GM12878 (cell line): Measurements from ENCODE around the gene SUGP1. TPM values are rescaled to one million over a fixed set of nuclear protein-coding genes. Genes with fewer than 3 reads are reported as not detected.
A peak's percentile ranks its signal among the peaks of the same experiment; 100 is the strongest.

Experiments used
- ATAC-seq: fragments of 200-7000 bp; cut with Tn5 transposase; 3 replicates; pipeline ENCODE4 v1.9.1; 2020; ENCODE audit warnings: mild to moderate bottlenecking, moderate library complexity
- BruUV-seq: library from RNA; stranded (reverse); fragments of 400-500 nt; replicated peaks from 2 replicates; lab custom pipeline; 2021; lab: Mats Ljungman, UMichigan
- CTCF ChIA-PET: fragments of 300-600 bp; sonication (Branson Sonifier 250); formaldehyde crosslinking; extraction: SDS; loops from one replicate; lab custom pipeline; 2021; ENCODE audit warnings: inconsistent platforms; lab: Yijun Ruan, JAX
- POLR2A ChIA-PET: fragments of 350-600 bp; formaldehyde crosslinking; extraction: SDS; loops from one replicate; lab custom pipeline; 2021; ENCODE audit warnings: inconsistent platforms; lab: Charles Lee
- RAD21 ChIA-PET: fragments of 300-600 bp; sonication (Branson Sonifier 250); formaldehyde crosslinking; loops from one replicate; lab custom pipeline; 2023; ENCODE audit warnings: antibody characterized with exemption; ENCODE audit not compliant: unreplicated experiment; lab: Charles Lee
- SMC1A ChIA-PET: fragments of 300-600 bp; sonication (Branson Sonifier 250); formaldehyde crosslinking; loops from one replicate; lab custom pipeline; 2023; ENCODE audit not compliant: unreplicated experiment, uncharacterized antibody; lab: Charles Lee
- DNase-seq: peaks from one replicate; pipeline ENCODE4 v3.0.0-alpha.2; 2011; ENCODE audit warnings: low read depth, low spot score
- FAIRE-seq: peaks from 3 replicates; lab custom pipeline; 2011; peaks lifted over from hg19 to GRCh38; lab: Jason Lieb, UNC
- H2AFZ ChIP-seq: 2 replicates; pipeline ENCODE4 v1.6.0; 2011; ENCODE audit warnings: low read depth, low read length, control low read depth; ENCODE audit not compliant: control insufficient read depth
- H3K27ac ChIP-seq: 2 replicates; pipeline ENCODE4 v1.5.1; 2011; ENCODE audit warnings: control low read depth; ENCODE audit not compliant: control insufficient read depth, insufficient read depth
- H3K27me3 ChIP-seq, 2 experiments: replicated peaks in 1 of 2; 2 replicates each; pipeline versions ENCODE4 v1.6.0 to v1.6.1; 2011; ENCODE audit warnings: low read length in 1 of 2; ENCODE audit not compliant: control insufficient read depth in 2 of 2, insufficient read depth in 2 of 2
- H3K36me3 ChIP-seq, 2 experiments: 2 replicates each; pipeline ENCODE4 v1.5.1; 2011; ENCODE audit warnings: low read length in 1 of 2; ENCODE audit not compliant: control insufficient read depth in 2 of 2, insufficient read depth in 2 of 2
- H3K4me1 ChIP-seq: 2 replicates; pipeline ENCODE4 v1.6.1; 2011; ENCODE audit warnings: mild to moderate bottlenecking, low read length, moderate library complexity, mixed read lengths; ENCODE audit not compliant: control insufficient read depth, insufficient read depth
- H3K4me2 ChIP-seq: 2 replicates; pipeline ENCODE4 v1.6.0; 2011; ENCODE audit warnings: control low read depth; ENCODE audit not compliant: control insufficient read depth, insufficient read depth
- H3K4me3 ChIP-seq: fragments of 200-600 bp; sonication (generic); 2 replicates; pipeline ENCODE4 v1.5.1; 2016
- H3K79me2 ChIP-seq: 2 replicates; pipeline ENCODE4 v1.6.0; 2011; ENCODE audit warnings: low read length; ENCODE audit not compliant: control insufficient read depth, insufficient read depth
- H3K9ac ChIP-seq: 2 replicates; pipeline ENCODE4 v1.8.0; 2011; ENCODE audit warnings: low read length, control low read depth, mixed read lengths; ENCODE audit not compliant: control insufficient read depth, insufficient read depth
- H3K9me3 ChIP-seq: replicated peaks from 3 replicates; pipeline ENCODE4 v1.5.1; 2011; ENCODE audit warnings: mild to moderate bottlenecking, low read length; ENCODE audit not compliant: control insufficient read depth, insufficient read depth
- H4K20me1 ChIP-seq: 2 replicates; pipeline ENCODE4 v1.6.0; 2011; ENCODE audit not compliant: control insufficient read depth, insufficient read depth
- CREM ChIP-seq: IDR thresholded peaks from 2 replicates; pipeline ENCODE4 v1.6.1; 2014; ENCODE audit warnings: antibody characterized with exemption, low read depth
- ETV6 ChIP-seq, 2 experiments: fragments of 450-650 bp in 1 of 2; IDR thresholded peaks in 1 of 2; conservative IDR thresholded peaks in 1 of 2; 2 replicates each; pipeline ENCODE4 v1.6.1; 2014; ENCODE audit warnings: antibody characterized with exemption in 1 of 2, borderline replicate concordance in 1 of 2, low read depth in 1 of 2, mild to moderate bottlenecking in 1 of 2, moderate library complexity in 1 of 2
- FOXK2 ChIP-seq: fragments of 450-650 bp; IDR thresholded peaks from 2 replicates; pipeline ENCODE4 v1.6.1; 2017; ENCODE audit warnings: mild to moderate bottlenecking, moderate library complexity
- IRF4 ChIP-seq: IDR thresholded peaks from 2 replicates; pipeline ENCODE4 v1.6.1; 2011; ENCODE audit warnings: low read depth, low read length
- PAX5 ChIP-seq: IDR thresholded peaks from 2 replicates; pipeline ENCODE4 v1.6.1; 2011; ENCODE audit warnings: low read depth, low read length, borderline replicate concordance
- POLR2A ChIP-seq: IDR thresholded peaks from 2 replicates; pipeline ENCODE4 v1.6.1; 2011; ENCODE audit warnings: low read depth, mild to moderate bottlenecking, low read length
- SKIL ChIP-seq: fragments of 450-650 bp; IDR thresholded peaks from 2 replicates; pipeline ENCODE4 v1.6.1; 2017; ENCODE audit warnings: mild to moderate bottlenecking, low read depth, inconsistent platforms; ENCODE audit not compliant: poor library complexity, severe bottlenecking
- SPI1 ChIP-seq: IDR thresholded peaks from 2 replicates; pipeline ENCODE4 v1.6.1; 2011; ENCODE audit warnings: low read depth, mild to moderate bottlenecking, low read length, moderate library complexity, borderline replicate concordance; ENCODE audit not compliant: insufficient read depth
- USF1 ChIP-seq: IDR thresholded peaks from 2 replicates; pipeline ENCODE4 v1.6.1; 2011; ENCODE audit warnings: borderline replicate concordance, low read depth, mild to moderate bottlenecking, moderate library complexity, mixed read lengths, low read length; ENCODE audit not compliant: insufficient read depth; ENCODE audit errors: extremely low read length
- WGBS: methylation state at CpG from one replicate; pipeline ENCODE4 v1.1.6; 2016; ENCODE audit warnings: low lambda C conversion rate; ENCODE audit not compliant: insufficient replicate concordance, insufficient coverage; ENCODE audit errors: missing lambda C conversion rate; 5-methylcytosine and 5-hydroxymethylcytosine counted together
- in situ Hi-C: fragments of 300-500 bp; cut with MboI; formaldehyde crosslinking; loops from 9 replicates; pipeline ENCODE4 v1.14.3; 2018; ENCODE audit warnings: mixed read lengths
- intact Hi-C: fragments of 100-400 bp; cut with micrococcal nuclease; formaldehyde crosslinking; loops from one replicate; pipeline ENCODE4 v1.14.2; 2022; ENCODE audit not compliant: unreplicated experiment
- polyA plus RNA-seq, 11 experiments: library from polyadenylated mRNA; depleted of rRNA in 4 of 11; unstranded in 6 of 11; stranded (reverse) in 5 of 11; fragments of >200 nt; fragmentation: Nextera tagmentation in 4 of 11; fragmentation: Illumina TruSeq in 1 of 11; extraction: Ambion mirVana in 4 of 11; extraction: Trizol in 1 of 11; gene quantifications; 1 replicate in 1 of 11; 2 replicates in 10 of 11; pipeline versions ENCODE4 v1.2.1 to v1.2.3, GENCODE V29; 2011 to 2016; ENCODE audit warnings: inconsistent platforms in 2 of 11, missing spikeins in 2 of 11, low read depth in 1 of 11
- total RNA-seq, 4 experiments: library from RNA; depleted of rRNA in 3 of 4; stranded (reverse); fragments of >200 nt in 3 of 4; fragmentation: Illumina TruSeq in 1 of 4; extraction: Trizol in 1 of 4; gene quantifications; 2 replicates each; pipeline versions ENCODE4 v1.2.1 to v1.2.3, GENCODE V29; 2013 to 2021

Gene SUGP1
- total and polyA plus RNA-seq, 10 of the 15 experiments (the other 5 are each of a cell fraction or from before 2014, with no cell fraction given) = 1.6 to 70.2 (median 38.4) TPM

GRCh38 chr19:19334989-19335344 is 14.7 kb upstream of the SUGP1 start:
- no peak overlapping the region for H3K4me2 ChIP-seq
- H2AFZ ChIP-seq = no peak overlapping the region
- H3K4me3 ChIP-seq = no peak overlapping the region
- no peak for TF ChIP-seq IRF4
- peak; percentile 53; the same call in 1 of the 2 replicates for TF ChIP-seq POLR2A
- H3K36me3 ChIP-seq = peaks cover 17 to 25% of the 10 kb centered on the region in 2 experiments; a peak in 3 of 4 replicates
- in situ Hi-C loops = no loop called here
- ChIA-PET POLR2A (no interaction called here), RAD21 (no interaction called here), SMC1A (no interaction called here), CTCF (no interaction called here)
- no peaks in the 10 kb centered on the region for H3K4me1 ChIP-seq
- 67% methylated on average over 3 of the region's 3 CpGs for WGBS
- no peaks in the 10 kb centered on the region for H3K79me2 ChIP-seq
- H3K9ac ChIP-seq = no peak overlapping the region
- H3K27me3 ChIP-seq = no peaks in the 10 kb centered on the region
- BruUV-seq = no TSS peak
- no peak for DNase-seq
- no peak for ATAC-seq
- intact Hi-C loops = no loop called here
- H4K20me1 ChIP-seq = no peaks in the 10 kb centered on the region; the same call in 1 of the 2 replicates
- no peak overlapping the region for H3K27ac ChIP-seq
- H3K9me3 ChIP-seq = no peaks in the 10 kb centered on the region
- no peak for FAIRE-seq

- BruUV-seq = no TSS peak
- DNase-seq (no peak), ATAC-seq (no peak), FAIRE-seq (no peak)
- ChIA-PET RAD21 (no interaction called here), CTCF (interaction anchor here (1.2 kb wide), 1 partner anchor 10 kb away, joined by 3 read pairs; no protein-coding TSS in a partner anchor), POLR2A (no interaction called here), SMC1A (no interaction called here)
- H3K4me2 ChIP-seq = no peak overlapping the region
- H3K4me3 ChIP-seq = no peak overlapping the region
- H4K20me1 ChIP-seq = no peaks in the 10 kb centered on the region; the same call in 1 of the 2 replicates
- no peak overlapping the region for H2AFZ ChIP-seq
- H3K79me2 ChIP-seq = peaks cover 1% of the 10 kb centered on the region
- no peak overlapping the region for H3K9ac ChIP-seq
- in situ Hi-C loops (no loop called here), intact Hi-C loops (no loop called here)
- H3K27me3 ChIP-seq = no peaks in the 10 kb centered on the region
- peaks cover 17 to 25% of the 10 kb centered on the region in 2 experiments; a peak in 3 of 4 replicates for H3K36me3 ChIP-seq
- 88% methylated on average over 22 of the region's 22 CpGs for WGBS
- no peak overlapping the region for H3K27ac ChIP-seq
- no peaks in the 10 kb centered on the region for H3K4me1 ChIP-seq
- no peaks in the 10 kb centered on the region for H3K9me3 ChIP-seq
- TF ChIP-seq USF1 = no peak
- no peak for TF ChIP-seq SPI1
- no peak for TF ChIP-seq PAX5
- TF ChIP-seq ETV6 (conservative IDR thresholded peaks at IDR 0.05 in 1 of 2, IDR thresholded peaks at IDR 0.05 in 1 of 2; ENCODE audit: borderline replicate concordance in 1 of 2, low read depth in 1 of 2) = no peak
- TF ChIP-seq CREM = no peak
- TF ChIP-seq SKIL = no peak
- no peak for TF ChIP-seq FOXK2
Observed at GRCh38 chr19:19334063-19334988, 14.0 kb upstream of the SUGP1 start.
